ENCODE data around the gene PRMT6.
"Not testable (repeated sequence)": the region's sequence is repeated elsewhere in the genome, so short reads cannot be mapped to it uniquely, and the experiment has no call there.

PRMT6 gene

DNA sequence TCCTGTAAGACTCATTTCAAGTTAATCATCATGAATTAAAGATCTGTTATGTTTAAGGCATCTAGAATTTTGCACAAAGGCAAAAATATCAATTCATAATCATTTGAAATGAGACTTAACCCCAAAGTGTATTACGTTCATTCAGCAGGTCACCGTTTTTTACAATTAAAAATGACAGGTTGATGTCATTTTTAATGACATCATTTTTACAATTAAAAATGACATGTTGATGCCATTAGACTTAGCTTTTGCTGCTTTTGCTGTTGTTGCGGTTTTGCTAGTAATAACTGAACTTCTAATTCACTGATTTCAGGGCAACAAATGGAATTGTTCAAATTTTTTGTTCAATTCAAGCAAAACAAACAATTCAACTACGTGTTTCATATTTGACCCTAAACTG, 17.0 kb downstream of the PRMT6 start:
- TF ChIP-seq, protein P1, sequence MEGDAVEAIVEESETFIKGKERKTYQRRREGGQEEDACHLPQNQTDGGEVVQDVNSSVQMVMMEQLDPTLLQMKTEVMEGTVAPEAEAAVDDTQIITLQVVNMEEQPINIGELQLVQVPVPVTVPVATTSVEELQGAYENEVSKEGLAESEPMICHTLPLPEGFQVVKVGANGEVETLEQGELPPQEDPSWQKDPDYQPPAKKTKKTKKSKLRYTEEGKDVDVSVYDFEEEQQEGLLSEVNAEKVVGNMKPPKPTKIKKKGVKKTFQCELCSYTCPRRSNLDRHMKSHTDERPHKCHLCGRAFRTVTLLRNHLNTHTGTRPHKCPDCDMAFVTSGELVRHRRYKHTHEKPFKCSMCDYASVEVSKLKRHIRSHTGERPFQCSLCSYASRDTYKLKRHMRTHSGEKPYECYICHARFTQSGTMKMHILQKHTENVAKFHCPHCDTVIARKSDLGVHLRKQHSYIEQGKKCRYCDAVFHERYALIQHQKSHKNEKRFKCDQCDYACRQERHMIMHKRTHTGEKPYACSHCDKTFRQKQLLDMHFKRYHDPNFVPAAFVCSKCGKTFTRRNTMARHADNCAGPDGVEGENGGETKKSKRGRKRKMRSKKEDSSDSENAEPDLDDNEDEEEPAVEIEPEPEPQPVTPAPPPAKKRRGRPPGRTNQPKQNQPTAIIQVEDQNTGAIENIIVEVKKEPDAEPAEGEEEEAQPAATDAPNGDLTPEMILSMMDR (IDR thresholded peaks at IDR 0.05; ENCODE audit: insufficient read depth, low read depth, low read length, missing control alignments) = no peak
- DNase-seq (ENCODE audit: low read depth) = no peak
- no peak overlapping the region for H3K4me3 ChIP-seq (ENCODE audit: low read length)

DNA sequence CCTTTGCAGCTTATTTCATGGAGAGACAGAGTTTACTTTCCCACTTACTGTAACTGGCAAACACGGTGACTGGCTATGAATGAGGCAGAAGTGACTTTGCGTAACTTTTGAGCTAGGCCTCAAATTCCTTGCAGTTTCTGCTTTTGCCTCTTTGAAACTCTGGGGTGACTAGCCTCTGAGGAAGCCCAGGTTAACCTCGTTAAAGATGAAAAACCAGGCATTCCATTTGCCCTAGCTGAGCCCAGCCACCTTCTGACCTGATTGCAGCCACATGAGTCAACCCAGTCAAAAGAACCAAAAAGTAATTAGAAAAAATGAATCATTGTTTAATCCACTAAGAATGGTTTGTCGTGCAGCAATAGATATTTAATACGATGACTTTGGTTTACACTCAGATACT, 20.4 kb downstream of the PRMT6 start:
- DNase-seq (ENCODE audit: low read depth) = peak; percentile 67
- no peak overlapping the region for H3K4me3 ChIP-seq (ENCODE audit: low read length)
- TF ChIP-seq, protein P1 (IDR thresholded peaks at IDR 0.05; ENCODE audit: insufficient read depth, low read depth, low read length, missing control alignments) = no peak

DNA sequence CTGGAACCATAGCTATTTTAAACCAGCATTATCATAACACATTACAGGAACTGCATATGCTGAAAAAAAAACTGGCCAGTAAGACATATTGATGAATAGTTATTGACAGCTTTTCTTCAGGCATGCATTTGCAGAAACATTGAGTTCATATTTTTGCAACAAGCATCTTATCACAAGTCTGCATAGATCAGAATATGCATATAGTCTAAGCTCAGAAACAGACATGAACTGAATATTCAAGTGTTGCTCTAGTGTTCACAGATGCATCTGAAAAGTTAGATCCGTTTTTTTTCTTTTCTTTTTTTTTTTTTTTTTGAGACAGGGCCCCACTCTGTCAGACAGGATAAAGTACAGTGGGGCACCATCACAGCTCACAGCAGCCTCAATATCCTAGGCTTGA, 22.8 kb downstream of the PRMT6 start:
- DNase-seq (ENCODE audit: low read depth) = no peak
- H3K4me3 ChIP-seq (ENCODE audit: low read length) = no peak overlapping the region
- TF ChIP-seq, protein P1 (IDR thresholded peaks at IDR 0.05; ENCODE audit: insufficient read depth, low read depth, low read length, missing control alignments) = no peak

DNA sequence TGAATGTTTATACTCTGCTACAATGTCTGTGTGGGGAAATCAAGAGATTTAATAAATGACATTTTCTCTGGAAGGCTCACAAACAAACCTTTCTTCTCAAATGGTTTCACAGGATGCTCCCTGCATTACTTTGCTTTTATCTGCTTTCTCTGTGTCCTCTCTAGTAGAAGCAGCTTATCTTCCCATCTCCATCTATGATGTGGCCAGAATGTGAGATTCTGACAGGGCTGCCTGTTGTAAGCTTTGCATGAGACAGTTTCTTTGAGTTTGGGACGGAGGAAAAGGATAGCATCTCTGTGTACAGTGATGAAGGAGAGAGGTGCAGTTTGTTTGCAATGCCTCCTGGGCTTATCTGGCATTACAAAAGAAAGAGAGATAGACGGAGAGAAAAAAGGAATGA, 24.6 kb downstream of the PRMT6 start:
- DNase-seq (ENCODE audit: low read depth) = no peak
- TF ChIP-seq, protein P1 (IDR thresholded peaks at IDR 0.05; ENCODE audit: insufficient read depth, low read depth, low read length, missing control alignments) = no peak

DNA sequence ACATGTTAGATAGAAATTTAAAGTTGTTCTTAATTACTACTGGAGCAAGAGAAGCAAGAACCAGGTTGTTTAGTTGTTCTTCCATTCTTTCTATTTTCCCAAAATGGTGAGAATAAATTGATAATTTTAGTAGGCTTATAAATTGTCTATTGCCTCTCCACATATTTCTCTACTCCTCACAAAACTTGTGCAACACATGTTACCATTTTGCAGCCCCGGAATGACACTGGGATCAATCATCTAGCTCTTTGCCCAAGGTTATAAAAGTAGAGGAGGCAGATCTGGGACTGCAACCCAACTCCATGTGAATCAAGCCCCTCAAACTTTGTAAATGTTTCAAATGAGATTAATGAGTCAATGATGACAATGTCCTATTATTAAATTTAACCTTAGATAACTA, 34.9 kb downstream of the PRMT6 start:
- H3K4me3 ChIP-seq (ENCODE audit: low read length) = no peak overlapping the region
- TF ChIP-seq, protein P1 (IDR thresholded peaks at IDR 0.05; ENCODE audit: insufficient read depth, low read depth, low read length, missing control alignments) = no peak
- DNase-seq (ENCODE audit: low read depth) = no peak

More for the DNA sequence above, 24.6 kb downstream of the PRMT6 start:
- H3K4me3 ChIP-seq (ENCODE audit: low read length) = no peak overlapping the region

DNA sequence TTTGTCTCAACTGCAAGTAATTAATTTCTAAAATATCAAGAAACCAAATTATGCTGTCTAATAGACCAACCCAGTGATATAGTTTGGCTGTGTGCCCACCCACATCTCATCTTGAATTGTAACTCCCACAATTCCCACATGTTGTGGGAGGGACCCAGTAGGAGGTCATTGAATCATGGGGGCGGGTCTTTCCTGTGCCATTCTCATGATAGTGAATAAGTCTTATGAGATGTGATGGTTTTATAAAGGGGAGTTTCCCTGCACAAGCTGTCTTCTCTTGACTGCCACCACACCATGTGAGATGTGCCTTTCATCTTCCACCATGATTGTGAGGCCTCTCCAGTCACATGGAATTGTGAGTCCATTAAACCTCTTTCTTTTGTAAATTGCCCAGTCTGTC, 36.9 kb downstream of the PRMT6 start:
- H3K4me3 ChIP-seq (ENCODE audit: low read length); DNase-seq (ENCODE audit: low read depth): not testable (repeated sequence)

DNA sequence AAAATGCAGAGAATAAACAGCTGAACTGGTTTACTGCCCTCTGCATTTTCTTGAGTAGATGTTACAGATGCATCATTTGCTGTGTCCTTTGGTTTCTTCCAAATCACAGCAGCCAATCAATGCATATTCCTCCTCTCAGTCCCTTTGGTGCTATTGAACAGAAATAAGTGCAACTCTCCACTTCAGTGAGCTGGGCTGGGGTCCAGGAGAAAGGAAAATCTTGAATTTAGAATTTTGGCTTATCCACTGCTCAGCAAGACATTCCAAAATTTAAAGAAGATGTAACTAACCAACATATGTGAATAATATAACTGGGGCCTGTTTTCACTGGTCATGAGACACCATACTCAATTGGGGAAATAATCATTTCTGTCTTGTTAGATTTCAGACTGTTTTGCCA, 39.2 kb downstream of the PRMT6 start:
- no peak for DNase-seq (ENCODE audit: low read depth)
- TF ChIP-seq, protein P1 (IDR thresholded peaks at IDR 0.05; ENCODE audit: insufficient read depth, low read depth, low read length, missing control alignments) = no peak
- no peak overlapping the region for H3K4me3 ChIP-seq (ENCODE audit: low read length)

DNA sequence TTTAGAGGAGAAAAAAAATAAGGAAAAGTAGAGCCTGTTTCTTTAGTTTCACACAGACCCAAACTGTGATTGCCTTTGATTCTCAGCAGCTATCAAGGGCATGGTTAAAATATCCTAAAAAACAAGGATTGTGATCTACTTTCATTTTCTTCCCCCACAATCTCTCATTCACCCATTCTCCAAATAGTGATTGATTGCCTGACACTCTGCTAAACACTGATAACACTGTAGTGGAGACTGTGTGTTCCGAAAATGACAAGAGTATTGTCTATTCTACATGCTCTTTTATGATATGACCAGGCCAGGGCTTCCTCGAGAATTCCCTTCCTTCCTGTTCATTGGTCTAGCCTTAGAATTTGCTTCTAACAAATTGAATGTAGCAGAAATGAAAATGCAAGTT, 40.2 kb downstream of the PRMT6 start:
- no peak overlapping the region for H3K4me3 ChIP-seq (ENCODE audit: low read length)
- TF ChIP-seq, protein P1 (IDR thresholded peaks at IDR 0.05; ENCODE audit: insufficient read depth, low read depth, low read length, missing control alignments) = no peak
- no peak for DNase-seq (ENCODE audit: low read depth)

Data from epithelial cell of esophagus (primary cell).